HG03039 (cell line): ENCODE measurements around the gene NME3.

Experiments
- ATAC-seq: cut with Tn5 transposase; IDR thresholded peaks from one replicate; pipeline ENCODE4 v1.9.1; 2021; ENCODE audit warnings: mild to moderate bottlenecking, moderate library complexity; ENCODE audit not compliant: unreplicated experiment

NME3 gene

GRCh38 chr16:1770328-1771187 lies 785 bp downstream of the NME3 start:
- no peak for ATAC-seq

- no peak for ATAC-seq
Observed at GRCh38 chr16:1769402-1770300, 1.7 kb downstream of the NME3 start.

- ATAC-seq: no peak
Observed at GRCh38 chr16:1768767-1769401, 2.5 kb downstream of the NME3 start.

GRCh38 chr16:1768061-1768766 lies 3.1 kb downstream of the NME3 start:
- ATAC-seq: no peak

GRCh38 chr16:1767116-1767994 lies 4.0 kb downstream of the NME3 start:
- ATAC-seq: no peak

- no peak for ATAC-seq
Observed at GRCh38 chr16:1766701-1767100, 4.6 kb downstream of the NME3 start.

GRCh38 chr16:1766231-1766630 lies 5.1 kb downstream of the NME3 start:
- no peak for ATAC-seq

GRCh38 chr16:1765826-1766225 lies 5.5 kb downstream of the NME3 start:
- no peak for ATAC-seq

- no peak for ATAC-seq
Observed at GRCh38 chr16:1764971-1765370, 6.4 kb downstream of the NME3 start.

GRCh38 chr16:1763521-1764511 lies 7.5 kb downstream of the NME3 start:
- ATAC-seq: no peak

GRCh38 chr16:1762879-1763520 lies 8.3 kb downstream of the NME3 start:
- ATAC-seq: no peak

- no peak for ATAC-seq
Observed at GRCh38 chr16:1762196-1762878, 9.0 kb downstream of the NME3 start.

GRCh38 chr16:1761751-1762150 lies 9.6 kb downstream of the NME3 start:
- ATAC-seq: no peak

GRCh38 chr16:1760911-1761310 lies 10.4 kb downstream of the NME3 start:
- no peak for ATAC-seq

GRCh38 chr16:1759511-1759910 lies 11.8 kb downstream of the NME3 start:
- ATAC-seq: no peak

- ATAC-seq: no peak
Observed at GRCh38 chr16:1758923-1759322, 12.4 kb downstream of the NME3 start.

- no peak for ATAC-seq
Observed at GRCh38 chr16:1757714-1758461, 13.5 kb downstream of the NME3 start.
